SIG-M5 (cell line): ENCODE measurements around the gene SERF2.
A peak's percentile ranks its signal among the peaks of the same experiment; 100 is the strongest.
"Not testable (repeated sequence)": the region's sequence is repeated elsewhere in the genome, so short reads cannot be mapped to it uniquely, and the experiment has no call there.

ENCODE experiments used
- DNase-seq: peaks from one replicate; lab custom pipeline; 2025; lab: John Stamatoyannopoulos, UW

SERF2 gene

GRCh38 chr15:43794269-43795037 is 2.3 kb downstream of the SERF2 start:
- no peak for DNase-seq

- DNase-seq = no peak
These were observed 3.1 kb downstream of the SERF2 start for GRCh38 chr15:43795197-43795596.

GRCh38 chr15:43795997-43796396 is 3.9 kb downstream of the SERF2 start:
- no peak for DNase-seq

GRCh38 chr15:43796566-43796965 is 4.4 kb downstream of the SERF2 start:
- DNase-seq = no peak

GRCh38 chr15:43799209-43799944 is 7.3 kb downstream of the SERF2 start:
- DNase-seq = no peak

- no peak for DNase-seq
These were observed 7.8 kb downstream of the SERF2 start, which contains the start of gene SERINC4 for GRCh38 chr15:43799945-43800285. Gene SERINC4, minus strand, starts transcription at chr15:43800220. Its CDS starts 234 bp downstream, at chr15:43799986.

- DNase-seq = no peak
These were observed 8.4 kb downstream of the SERF2 start, which contains the start of gene HYPK for GRCh38 chr15:43800286-43801141. Gene HYPK, plus strand, starts transcription at chr15:43800599. Its CDS starts 24 bp downstream, at chr15:43800623.

GRCh38 chr15:43802676-43803075 is 10.6 kb downstream of the SERF2 start:
- DNase-seq = not testable (repeated sequence)

- DNase-seq = no peak
These were observed 16.4 kb downstream of the SERF2 start for GRCh38 chr15:43808435-43808950.

- no peak for DNase-seq
These were observed 17.0 kb downstream of the SERF2 start for GRCh38 chr15:43808960-43809678.

- DNase-seq = not testable (repeated sequence)
These were observed 22.9 kb downstream of the SERF2 start for GRCh38 chr15:43815064-43815463.

- DNase-seq = no peak
These were observed 29.4 kb downstream of the SERF2 start for GRCh38 chr15:43821505-43821904.

GRCh38 chr15:43824302-43825246 is 32.5 kb downstream of the SERF2 start, which contains the start of gene MFAP1:
Gene MFAP1, minus strand, starts transcription at chr15:43824690. Its CDS starts 121 bp downstream, at chr15:43824569.
- peak; percentile 56 for DNase-seq

- DNase-seq = not testable (repeated sequence)
These were observed 33.2 kb downstream of the SERF2 start for GRCh38 chr15:43825305-43825704.

- DNase-seq = no peak
These were observed 33.9 kb downstream of the SERF2 start for GRCh38 chr15:43826029-43826507.

- no peak for DNase-seq
These were observed 34.6 kb downstream of the SERF2 start, which contains the start of gene WDR76 for GRCh38 chr15:43826508-43827341. Gene WDR76, plus strand, starts transcription at chr15:43827002. Its CDS starts 31 bp downstream, at chr15:43827033.

- DNase-seq = no peak
These were observed 36.0 kb downstream of the SERF2 start for GRCh38 chr15:43828061-43828657.

- not testable (repeated sequence) for DNase-seq
These were observed 37.9 kb downstream of the SERF2 start for GRCh38 chr15:43829951-43830540.
